AG09319 (cell line): ENCODE measurements around the gene SLC37A3.

ENCODE experiments used
- DNase-seq: peaks from one replicate; pipeline ENCODE4 v3.0.0-alpha.2; 2010; ENCODE audit warnings: low read depth; ENCODE audit errors: extremely low read depth
- CTCF ChIP-seq: IDR thresholded peaks from 2 replicates; pipeline ENCODE4 v1.5.1; 2011; ENCODE audit warnings: low read depth, mild to moderate bottlenecking, inconsistent platforms, low read length, moderate library complexity

Gene SLC37A3

GRCh38 chr7:140397784-140398750 is at the start of gene SLC37A3:
Gene SLC37A3 (minus strand): TSS chr7:140398530. CDS start chr7:140382526, 16,004 bp downstream.
- no peak for DNase-seq
- TF ChIP-seq CTCF = no peak

GRCh38 chr7:140447841-140448240 is 49.5 kb upstream of the SLC37A3 start:
- no peak for TF ChIP-seq CTCF

GRCh38 chr7:140446467-140446866 is 48.1 kb upstream of the SLC37A3 start:
- DNase-seq = no peak
- no peak for TF ChIP-seq CTCF

More at GRCh38 chr7:140447841-140448240, 49.5 kb upstream of the SLC37A3 start:
- no peak for DNase-seq

- DNase-seq = no peak
- no peak for TF ChIP-seq CTCF
Measured at GRCh38 chr7:140441519-140441918, 43.2 kb upstream of the SLC37A3 start.

- no peak for TF ChIP-seq CTCF
- DNase-seq = no peak
Measured at GRCh38 chr7:140440593-140440992, 42.3 kb upstream of the SLC37A3 start.

- no peak for DNase-seq
- no peak for TF ChIP-seq CTCF
Measured at GRCh38 chr7:140439359-140439758, 41.0 kb upstream of the SLC37A3 start.

- TF ChIP-seq CTCF = no peak
Measured at GRCh38 chr7:140435252-140435895, 37.0 kb upstream of the SLC37A3 start.

More at GRCh38 chr7:140435252-140435895, 37.0 kb upstream of the SLC37A3 start:
- no peak for DNase-seq
